Glutamatergic neuron (in vitro differentiated cells): ENCODE data around the gene STON1. TPM values are rescaled to one million over a fixed set of nuclear protein-coding genes. Genes with fewer than 3 reads are reported as not detected.

Experiments
- DNase-seq: peaks from one replicate; pipeline ENCODE4 v3.0.0; 2022
- H3K27ac Mint-ChIP-seq: one replicate; pipeline ENCODE4 v1.8.0; 2020; ENCODE audit warnings: mild to moderate bottlenecking, mixed read lengths, inconsistent platforms; ENCODE audit not compliant: unreplicated experiment
- H3K27me3 Mint-ChIP-seq: one replicate; pipeline ENCODE4 v1.8.0; 2020; ENCODE audit warnings: mild to moderate bottlenecking, moderate library complexity, mixed read lengths, inconsistent platforms; ENCODE audit not compliant: unreplicated experiment
- H3K36me3 Mint-ChIP-seq: one replicate; pipeline ENCODE4 v1.8.0; 2020; ENCODE audit warnings: mild to moderate bottlenecking, mixed read lengths, inconsistent platforms; ENCODE audit not compliant: unreplicated experiment
- H3K4me1 Mint-ChIP-seq: one replicate; pipeline ENCODE4 v1.8.0; 2020; ENCODE audit warnings: mild to moderate bottlenecking, low read depth, mixed read lengths, inconsistent platforms; ENCODE audit not compliant: unreplicated experiment
- H3K4me3 Mint-ChIP-seq: one replicate; pipeline ENCODE4 v1.8.0; 2020; ENCODE audit warnings: mild to moderate bottlenecking, mixed read lengths, inconsistent platforms; ENCODE audit not compliant: unreplicated experiment
- H3K9me3 Mint-ChIP-seq: one replicate; pipeline ENCODE4 v1.8.0; 2020; ENCODE audit warnings: mild to moderate bottlenecking, moderate library complexity, mixed read lengths, inconsistent platforms; ENCODE audit not compliant: unreplicated experiment
- CTCF ChIP-seq: fragments of 200-600 bp; sonication (generic); IDR thresholded peaks from one replicate; pipeline ENCODE4 v1.5.0; 2021; ENCODE audit not compliant: partially characterized antibody, unreplicated experiment
- total RNA-seq: library from RNA; stranded (reverse); fragmentation: NEBNext Ultra II Directional; extraction: Animal tissue kit (Norgen Biotek cat#: 25700); gene quantifications from one replicate; pipeline ENCODE4 v1.2.1, GENCODE V29; 2021; ENCODE audit not compliant: unreplicated experiment

Gene STON1
- total RNA-seq, 1 donor from 2014 or later: 4.2 TPM

GRCh38 chr2:48583961-48584360, 54.0 kb downstream of the STON1 start:
- H3K4me3 Mint-ChIP-seq: no peak overlapping the region
- H3K27me3 Mint-ChIP-seq: peaks cover 1% of the 10 kb centered on the region
- no peak overlapping the region for H3K27ac Mint-ChIP-seq
- H3K4me1 Mint-ChIP-seq: peaks cover 4% of the 10 kb centered on the region
- H3K36me3 Mint-ChIP-seq: no peaks in the 10 kb centered on the region
- no peak for TF ChIP-seq CTCF
- peaks cover 2% of the 10 kb centered on the region for H3K9me3 Mint-ChIP-seq
- no peak for DNase-seq

GRCh38 chr2:48584551-48584950, 54.6 kb downstream of the STON1 start:
- no peak for TF ChIP-seq CTCF
- Mint-ChIP-seq H3K27ac (no peak overlapping the region), H3K9me3 (peaks cover 2% of the 10 kb centered on the region), H3K4me1 (peaks cover 9% of the 10 kb centered on the region), H3K36me3 (no peaks in the 10 kb centered on the region), H3K27me3 (peaks cover 1% of the 10 kb centered on the region), H3K4me3 (no peak overlapping the region)
- no peak for DNase-seq

- Mint-ChIP-seq H3K4me1 (peaks cover 14% of the 10 kb centered on the region), H3K27ac (no peak overlapping the region), H3K4me3 (no peak overlapping the region), H3K36me3 (no peaks in the 10 kb centered on the region), H3K9me3 (peaks cover 2% of the 10 kb centered on the region), H3K27me3 (peaks cover 1% of the 10 kb centered on the region)
- DNase-seq: no peak
- no peak for TF ChIP-seq CTCF
These were observed 56.5 kb downstream of the STON1 start for GRCh38 chr2:48586433-48586832.

- DNase-seq: no peak
- TF ChIP-seq CTCF: no peak
- Mint-ChIP-seq H3K27me3 (peaks cover 1% of the 10 kb centered on the region), H3K9me3 (peaks cover 2% of the 10 kb centered on the region), H3K4me1 (peaks cover 18% of the 10 kb centered on the region), H3K36me3 (no peaks in the 10 kb centered on the region), H3K27ac (no peak overlapping the region), H3K4me3 (no peak overlapping the region)
These were observed 57.6 kb downstream of the STON1 start for GRCh38 chr2:48587560-48587959.

GRCh38 chr2:48587961-48588360, 58.0 kb downstream of the STON1 start:
- DNase-seq: no peak
- Mint-ChIP-seq H3K27me3 (peaks cover 1% of the 10 kb centered on the region), H3K36me3 (no peaks in the 10 kb centered on the region), H3K9me3 (peaks cover 2% of the 10 kb centered on the region), H3K4me3 (no peak overlapping the region), H3K4me1 (peaks cover 18% of the 10 kb centered on the region), H3K27ac (no peak overlapping the region)
- TF ChIP-seq CTCF: no peak
